GM19043 (cell line): ENCODE data around the gene TMEM200A.

Experiments used
- ATAC-seq: cut with Tn5 transposase; IDR thresholded peaks from one replicate; pipeline ENCODE4 v1.9.1; 2021; ENCODE audit warnings: low read depth; ENCODE audit not compliant: unreplicated experiment

The TMEM200A gene

DNA sequence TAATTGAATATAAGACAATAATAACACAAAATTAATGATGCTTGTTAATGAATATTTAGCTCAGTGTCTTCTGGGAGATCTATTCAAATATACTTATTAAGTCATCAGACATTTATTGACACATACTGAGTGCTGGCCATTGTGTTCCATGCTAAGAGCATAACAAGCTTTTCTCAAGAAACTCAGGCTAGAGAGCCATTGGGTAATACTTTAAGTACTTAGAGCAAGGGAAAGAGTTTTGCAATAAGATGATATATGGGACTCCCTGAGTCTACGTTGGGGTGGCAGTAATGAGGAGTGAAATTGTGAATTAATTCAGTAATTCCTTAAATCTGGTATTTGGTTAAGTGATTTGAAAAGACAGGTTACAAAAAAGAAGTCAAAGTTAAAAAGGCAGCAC, 11.1 kb downstream of the TMEM200A start:
- no peak for ATAC-seq

- ATAC-seq, result no peak
Observed at GRCh38 chr6:130377371-130377770, 11.6 kb downstream of the TMEM200A start.

- ATAC-seq, result no peak
Observed at GRCh38 chr6:130377915-130378314, 12.1 kb downstream of the TMEM200A start.

GRCh38 chr6:130379223-130379622, 13.4 kb downstream of the TMEM200A start:
- no peak for ATAC-seq

DNA sequence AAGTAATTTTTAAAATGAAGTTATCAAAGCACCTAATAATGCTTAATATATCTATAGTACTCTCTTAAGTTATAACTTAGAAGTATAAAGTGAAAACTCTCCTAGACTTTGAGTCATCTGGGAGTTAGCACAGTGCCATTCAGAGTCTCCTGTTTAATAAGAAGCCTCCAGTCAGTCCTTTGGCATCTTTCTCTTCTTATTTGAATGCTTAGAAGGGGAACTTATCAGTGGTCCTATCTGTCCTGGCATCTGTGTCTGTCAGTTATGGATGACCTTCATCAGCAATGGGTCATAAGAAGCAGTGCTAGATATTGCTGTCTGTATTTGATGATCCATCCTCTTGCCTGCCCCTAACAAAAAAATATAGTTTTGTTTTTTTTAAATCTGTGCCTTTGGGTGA, 15.2 kb downstream of the TMEM200A start:
- ATAC-seq, result no peak

- no peak for ATAC-seq
Observed at GRCh38 chr6:130381459-130382380, 15.9 kb downstream of the TMEM200A start.

DNA sequence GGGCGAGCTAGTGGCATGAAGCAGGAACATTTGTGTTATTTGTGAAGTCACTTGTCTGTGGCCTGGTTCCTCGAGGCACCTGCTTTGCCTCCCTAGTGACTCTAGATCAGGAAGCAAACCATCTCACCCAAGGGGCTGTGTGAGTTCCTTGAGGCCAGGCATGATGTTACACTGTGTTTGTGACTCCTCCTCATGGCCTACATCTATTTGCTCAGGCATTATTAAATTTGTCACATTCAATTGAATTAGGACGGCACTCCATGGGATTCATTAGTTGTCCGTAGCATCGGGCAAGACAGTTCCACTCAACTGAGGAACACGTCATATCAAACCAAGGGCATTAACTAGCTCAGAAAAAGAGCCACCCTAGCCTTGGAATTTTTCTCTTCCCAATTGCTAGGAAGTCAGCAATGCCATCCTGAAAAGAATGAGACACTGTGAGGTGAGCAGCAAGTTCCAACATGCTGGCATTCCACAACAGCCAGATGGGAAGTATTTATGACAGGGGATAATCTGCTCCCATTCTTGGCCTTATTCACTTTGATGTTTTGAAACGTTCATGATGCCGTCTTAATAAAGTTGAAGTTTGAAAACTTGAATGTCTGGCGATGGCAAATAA, 17.2 kb downstream of the TMEM200A start:
- no peak for ATAC-seq

- no peak for ATAC-seq
Observed at GRCh38 chr6:130385064-130385695, 19.4 kb downstream of the TMEM200A start.

DNA sequence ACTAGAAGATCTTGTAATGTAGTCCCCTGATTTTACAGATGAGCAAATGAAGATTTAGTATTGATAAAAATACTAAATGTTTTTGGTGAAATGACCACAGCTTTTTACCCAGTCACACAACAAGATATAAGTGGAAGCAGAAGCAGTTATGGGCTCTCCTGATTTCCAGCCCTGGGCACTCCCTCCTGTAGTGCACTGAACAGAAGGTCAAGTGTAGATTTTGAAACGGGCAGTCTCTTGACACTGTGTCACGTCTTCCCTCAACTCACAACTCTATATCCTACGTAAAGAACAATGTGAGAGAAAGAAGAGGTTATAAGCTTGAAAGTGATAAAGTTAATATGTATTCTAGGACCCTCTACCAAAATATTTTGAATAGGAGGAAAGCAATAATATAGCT, 23.3 kb downstream of the TMEM200A start:
- ATAC-seq, result no peak

- no peak for ATAC-seq
Observed at GRCh38 chr6:130390890-130391289, 25.1 kb downstream of the TMEM200A start.

DNA sequence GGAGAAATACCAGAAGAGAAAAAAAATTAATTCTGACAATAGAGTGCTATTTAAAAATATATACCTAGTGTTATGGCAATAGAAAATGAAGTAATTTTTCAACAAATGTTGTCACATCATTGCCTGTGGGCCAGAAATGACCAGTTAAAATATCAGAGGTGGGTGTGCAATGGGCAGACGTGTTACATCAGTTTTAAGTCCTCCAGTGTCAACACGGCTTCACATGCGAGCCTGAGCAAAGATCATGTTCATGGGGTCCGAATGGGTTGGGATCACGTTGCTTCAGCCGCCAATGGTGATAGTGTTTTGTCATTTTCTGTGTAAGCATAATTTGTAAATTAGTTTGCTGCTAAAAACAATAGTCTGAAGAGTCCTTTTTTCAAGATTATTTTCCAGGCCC, 27.5 kb downstream of the TMEM200A start:
- ATAC-seq, result no peak

- no peak for ATAC-seq
Observed at GRCh38 chr6:130394246-130394645, 28.4 kb downstream of the TMEM200A start.

DNA sequence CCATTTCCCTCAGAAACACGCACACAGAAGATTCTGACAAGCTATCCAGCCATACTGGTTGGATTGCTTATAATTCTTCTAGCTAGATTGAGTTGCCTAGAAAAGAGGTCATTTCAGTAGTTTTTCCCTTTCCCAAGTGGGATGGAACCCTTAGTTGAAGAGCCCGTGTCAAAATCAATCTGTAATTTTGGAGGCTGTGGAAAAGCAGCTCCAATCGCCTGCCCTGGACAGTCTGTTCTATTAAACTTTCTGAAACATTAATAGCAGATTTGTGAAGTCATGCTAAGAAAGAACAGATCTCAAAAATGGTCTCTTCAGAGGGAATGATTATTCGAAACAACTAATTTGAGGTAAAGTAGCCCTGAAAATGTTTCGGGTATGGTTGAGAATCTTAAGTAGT, 29.3 kb downstream of the TMEM200A start:
- ATAC-seq, result no peak

GRCh38 chr6:130396722-130397121, 30.9 kb downstream of the TMEM200A start:
- no peak for ATAC-seq

- no peak for ATAC-seq
Observed at GRCh38 chr6:130405549-130405948, 39.7 kb downstream of the TMEM200A start.

- ATAC-seq, result no peak
Observed at GRCh38 chr6:130407032-130407431, 41.2 kb downstream of the TMEM200A start.

GRCh38 chr6:130409418-130410100, 43.7 kb downstream of the TMEM200A start:
- ATAC-seq, result no peak

GRCh38 chr6:130411481-130411880, 45.7 kb downstream of the TMEM200A start:
- ATAC-seq, result no peak

- no peak for ATAC-seq
Observed at GRCh38 chr6:130412556-130413290, 46.9 kb downstream of the TMEM200A start.

- no peak for ATAC-seq
Observed at GRCh38 chr6:130417951-130418350, 52.1 kb downstream of the TMEM200A start.
